Neuronal stem cell (in vitro differentiated cells): ENCODE measurements around the gene FUT3.

Experiments
- DNase-seq: peaks from one replicate; pipeline ENCODE4 v3.0.0-alpha.2; 2013; ENCODE audit warnings: low spot score
- H2AFZ ChIP-seq: one replicate; pipeline ENCODE4 v1.6.1; 2013; ENCODE audit warnings: mild to moderate bottlenecking, low read length, inconsistent platforms
- H2AK5ac ChIP-seq: 2 replicates; pipeline ENCODE4 v1.6.1; 2013; ENCODE audit warnings: low read depth, mild to moderate bottlenecking, inconsistent platforms, low read length, moderate library complexity, mixed read lengths
- H2BK120ac ChIP-seq: 2 replicates; pipeline ENCODE4 v1.6.1; 2013; ENCODE audit warnings: low read depth, mild to moderate bottlenecking, inconsistent platforms, low read length, moderate library complexity, mixed read lengths
- H2BK12ac ChIP-seq: one replicate; pipeline ENCODE4 v1.6.1; 2013; ENCODE audit warnings: low read length, inconsistent platforms
- H2BK15ac ChIP-seq: 2 replicates; pipeline ENCODE4 v1.6.1; 2013; ENCODE audit warnings: mild to moderate bottlenecking, low read length, inconsistent platforms, mixed read lengths
- H2BK5ac ChIP-seq: one replicate; pipeline ENCODE4 v1.6.1; 2013; ENCODE audit warnings: inconsistent platforms, mild to moderate bottlenecking, low read length, moderate library complexity
- H3K14ac ChIP-seq: one replicate; pipeline ENCODE4 v1.6.1; 2013; ENCODE audit warnings: low read length, inconsistent platforms
- H3K18ac ChIP-seq: 2 replicates; pipeline ENCODE4 v1.6.1; 2013; ENCODE audit warnings: low read length, inconsistent platforms
- H3K23ac ChIP-seq: 2 replicates; pipeline ENCODE4 v1.6.1; 2013; ENCODE audit warnings: low read depth, mild to moderate bottlenecking, mixed read lengths, low read length, inconsistent platforms; ENCODE audit not compliant: poor library complexity
- H3K27ac ChIP-seq: replicated peaks from 3 replicates; pipeline ENCODE4 v1.5.1; 2013; ENCODE audit warnings: low read length, inconsistent platforms
- H3K27me3 ChIP-seq, 3 experiments: 2 replicates each; pipeline ENCODE4 v1.6.1; 2013; ENCODE audit warnings: low read length in 3 of 3, mild to moderate bottlenecking in 2 of 3, inconsistent platforms in 1 of 3, low read depth in 1 of 3, mixed read lengths in 1 of 3, moderate library complexity in 1 of 3; ENCODE audit not compliant: control insufficient read depth in 3 of 3, insufficient read depth in 3 of 3
- H3K36me3 ChIP-seq, 2 donors: replicated peaks in 1 of 2; 2 replicates each; pipeline ENCODE4 v1.6.1; 2013; ENCODE audit warnings: low read length in 2 of 2; ENCODE audit not compliant: control insufficient read depth in 2 of 2, insufficient read depth in 2 of 2
- H3K4ac ChIP-seq: 2 replicates; pipeline ENCODE4 v1.6.1; 2013; ENCODE audit warnings: inconsistent platforms, mild to moderate bottlenecking, low read length, moderate library complexity
- H3K4me1 ChIP-seq, 2 donors: 1 replicate in 1 of 2; 2 replicates in 1 of 2; pipeline ENCODE4 v1.6.1; 2013; ENCODE audit warnings: low read length in 2 of 2, low read depth in 1 of 2; ENCODE audit not compliant: control insufficient read depth in 2 of 2, insufficient read depth in 1 of 2
- H3K4me2 ChIP-seq: one replicate; pipeline ENCODE4 v1.6.1; 2013; ENCODE audit warnings: mild to moderate bottlenecking, low read length, inconsistent platforms; ENCODE audit not compliant: insufficient read depth, poor library complexity, severe bottlenecking
- H3K4me3 ChIP-seq, 2 donors: 2 replicates each; pipeline ENCODE4 v1.5.1; 2013; ENCODE audit warnings: low read length in 2 of 2, mild to moderate bottlenecking in 2 of 2, inconsistent platforms in 1 of 2, moderate library complexity in 1 of 2
- H3K79me1 ChIP-seq: one replicate; pipeline ENCODE4 v1.6.1; 2013; ENCODE audit warnings: low read depth, mild to moderate bottlenecking, inconsistent platforms, low read length, moderate library complexity
- H3K9ac ChIP-seq: one replicate; pipeline ENCODE4 v1.6.1; 2013; ENCODE audit warnings: mild to moderate bottlenecking, low read depth, low read length, inconsistent platforms; ENCODE audit not compliant: poor library complexity
- H3K9me3 ChIP-seq, 2 donors: replicated peaks in 1 of 2; 2 replicates each; pipeline versions ENCODE3 to v1.6.1; 2013; ENCODE audit warnings: low read length in 2 of 2, mild to moderate bottlenecking in 2 of 2, inconsistent platforms in 1 of 2, low read depth in 1 of 2, mixed read lengths in 1 of 2, moderate library complexity in 1 of 2; ENCODE audit not compliant: control insufficient read depth in 2 of 2, insufficient read depth in 1 of 2
- H4K8ac ChIP-seq: one replicate; pipeline ENCODE4 v1.6.1; 2013; ENCODE audit warnings: low read depth, mild to moderate bottlenecking, inconsistent platforms, low read length, moderate library complexity
- H4K91ac ChIP-seq: one replicate; pipeline ENCODE4 v1.6.1; 2013; ENCODE audit warnings: low read length, low read depth, mild to moderate bottlenecking, inconsistent platforms; ENCODE audit not compliant: poor library complexity
- WGBS, 2 donors: extraction: QIAGEN DNeasy Blood & Tissue Kit; methylation state at CpG; one replicate each; pipeline ENCODE4 v1.1.7; 2013; ENCODE audit warnings: missing lambda C conversion rate in 2 of 2, mixed read lengths in 1 of 2; ENCODE audit not compliant: insufficient read length in 2 of 2, insufficient replicate concordance in 1 of 2; ENCODE audit errors: extremely low coverage in 2 of 2; 5-methylcytosine and 5-hydroxymethylcytosine counted together

The FUT3 gene

GRCh38 chr19:5817218-5817617 lies 34.0 kb downstream of the FUT3 start:
- Histone ChIP-seq H3K14ac (no peak overlapping the region), H3K9me3 (no peaks in the 10 kb centered on the region), H3K4me3 (no peak overlapping the region), H2AFZ (no peak overlapping the region), H4K8ac (no peak overlapping the region), H3K4me1 (no peaks in the 10 kb centered on the region), H3K23ac (no peak overlapping the region), H2BK5ac (no peak overlapping the region), H2BK120ac (no peak overlapping the region), H3K9ac (no peak overlapping the region), H2BK12ac (no peak overlapping the region), H4K91ac (no peak overlapping the region), H3K4ac (no peak overlapping the region), H3K36me3 (no peaks in the 10 kb centered on the region), H3K27me3 (no peaks in the 10 kb centered on the region), H2BK15ac (no peak overlapping the region), H3K79me1 (no peaks in the 10 kb centered on the region), H3K27ac (no peak overlapping the region), H3K4me2 (no peak overlapping the region), H3K18ac (no peak overlapping the region), H2AK5ac (no peak overlapping the region)
- WGBS, 2 donors: no CpG with 5 or more reads among the region's 2 CpGs
- no peak for DNase-seq

- Histone ChIP-seq H3K14ac (peak overlapping the region; percentile 47), H4K8ac (peak overlapping the region; percentile 17), H3K4me1 (no peaks in the 10 kb centered on the region), H2BK12ac (no peak overlapping the region), H3K4ac (peak overlapping the region; percentile 53), H3K4me2 (no peak overlapping the region), H3K79me1 (no peaks in the 10 kb centered on the region), H3K9me3 (no peaks in the 10 kb centered on the region), H2BK15ac (peak overlapping the region; percentile 75), H4K91ac (no peak overlapping the region), H3K27ac (no peak overlapping the region), H3K9ac (peak overlapping the region; percentile 60), H2AK5ac (peak overlapping the region; percentile 37), H3K27me3 (no peaks in the 10 kb centered on the region), H3K36me3 (no peaks in the 10 kb centered on the region), H3K4me3 (no peak overlapping the region), H2AFZ (no peak overlapping the region), H2BK120ac (no peak overlapping the region), H2BK5ac (no peak overlapping the region), H3K18ac (peak overlapping the region; percentile 48), H3K23ac (peak overlapping the region; percentile 80)
- no peak for DNase-seq
- WGBS, 2 donors: no CpG with 5 or more reads among the region's 11 CpGs
Observed at GRCh38 chr19:5814852-5815246, 36.4 kb downstream of the FUT3 start.

GRCh38 chr19:5814123-5814851 lies 37.0 kb downstream of the FUT3 start:
- Histone ChIP-seq H2AFZ (no peak overlapping the region), H2BK15ac (peak overlapping the region; percentile 75), H2BK12ac (no peak overlapping the region), H3K9ac (no peak overlapping the region), H3K4me2 (no peak overlapping the region), H2AK5ac (peak overlapping the region; percentile 37), H3K9me3 (no peaks in the 10 kb centered on the region), H3K36me3 (no peaks in the 10 kb centered on the region), H3K14ac (no peak overlapping the region), H4K91ac (no peak overlapping the region), H3K4ac (no peak overlapping the region), H3K27ac (no peak overlapping the region), H3K4me1 (no peaks in the 10 kb centered on the region), H2BK5ac (no peak overlapping the region), H2BK120ac (no peak overlapping the region), H3K4me3 (no peak overlapping the region), H3K23ac (no peak overlapping the region), H4K8ac (peak overlapping the region; percentile 17), H3K79me1 (peaks cover 2% of the 10 kb centered on the region), H3K18ac (peak overlapping the region; percentile 48), H3K27me3 (no peaks in the 10 kb centered on the region)
- no peak for DNase-seq
- no CpG with 5 or more reads among the region's 9 CpGs for WGBS, 2 donors

GRCh38 chr19:5811117-5811516 lies 40.1 kb downstream of the FUT3 start:
- Histone ChIP-seq H3K23ac (no peak overlapping the region), H4K8ac (no peak overlapping the region), H4K91ac (no peak overlapping the region), H3K14ac (no peak overlapping the region), H3K4me1 (peaks cover 2 to 7% of the 10 kb centered on the region in 2 donors), H2BK120ac (no peak overlapping the region), H3K79me1 (peaks cover 2% of the 10 kb centered on the region), H3K18ac (no peak overlapping the region), H3K4ac (no peak overlapping the region), H2AK5ac (no peak overlapping the region), H3K4me2 (no peak overlapping the region), H3K4me3 (no peak overlapping the region), H3K27me3 (peaks cover 0 to 2% (median 0%) of the 10 kb centered on the region in 3 experiments), H2BK5ac (no peak overlapping the region), H3K27ac (no peak overlapping the region), H3K36me3 (no peaks in the 10 kb centered on the region), H2BK15ac (no peak overlapping the region), H3K9ac (no peak overlapping the region), H2AFZ (no peak overlapping the region), H3K9me3 (no peaks in the 10 kb centered on the region), H2BK12ac (no peak overlapping the region)
- WGBS, 2 donors: no CpG with 5 or more reads among the region's 4 CpGs
- DNase-seq: no peak
